ENCODE results near the gene USP20.

GRCh38 chr9:129923589-129923988 is 88.3 kb downstream of the USP20 start:
- TF ChIP-seq CTCF (IDR thresholded peaks at IDR 0.05; ENCODE audit: low read length) (no peak), EZH2 (IDR thresholded peaks at IDR 0.05; ENCODE audit: borderline replicate concordance, low read length) (no peak)

All from OCI-LY1 (cell line).